ENCODE measurements around the gene CFAP68. TPM values are rescaled to one million over a fixed set of nuclear protein-coding genes. Genes with fewer than 3 reads are reported as not detected.

Gene CFAP68
- total RNA-seq, 1 experiment from 2014 or later, result 49.6 TPM

- H3K9me2 ChIP-seq (ENCODE audit: insufficient read depth), result peaks cover 6% of the 10 kb centered on the region; the same call in 1 of the 2 replicates
- ChIA-PET RAD21 (ENCODE audit: low non-redundant PET in 1 of 2, low total read pairs in 2 of 2, uncharacterized antibody in 2 of 2, unreplicated experiment in 2 of 2) (no interaction called here), POLR2A (no interaction called here), CTCF (no interaction called here)
- intact Hi-C loops (cut with micrococcal nuclease), result no loop called here
- H3K4me1 ChIP-seq (ENCODE audit: control insufficient read depth in 1 of 2, insufficient read depth in 2 of 2, low read length in 2 of 2), result no peaks in the 10 kb centered on the region
- H3K9ac ChIP-seq (ENCODE audit: low read length), result no peak overlapping the region
- H3K4me3 ChIP-seq (replicated peaks in 1 of 2; ENCODE audit: low read depth in 1 of 2, low read length in 2 of 2), result no peak overlapping the region
- H3K79me2 ChIP-seq (ENCODE audit: insufficient read depth, low read length), result no peaks in the 10 kb centered on the region
- no TSS peak for BruUV-seq (replicated peaks)
- H4K20me1 ChIP-seq (ENCODE audit: insufficient read depth), result no peaks in the 10 kb centered on the region
- no peak overlapping the region for H2AFZ ChIP-seq (ENCODE audit: low read depth, low read length, poor library complexity, severe bottlenecking)
- H3K9me3 ChIP-seq (ENCODE audit: control insufficient read depth in 1 of 2, insufficient read depth in 1 of 2, low read depth in 1 of 2, low read length in 2 of 2), result no peaks in the 10 kb centered on the region
- H3K27ac ChIP-seq (ENCODE audit: low read depth, low read length), result no peak overlapping the region
- no peaks in the 10 kb centered on the region for H3K36me3 ChIP-seq (ENCODE audit: control insufficient read depth in 1 of 2, insufficient read depth in 2 of 2, low read length in 2 of 2)
- no peak for TF ChIP-seq CBX3 (IDR thresholded peaks at IDR 0.05; ENCODE audit: low read depth)
- no peak for TF ChIP-seq SP1 (IDR thresholded peaks at IDR 0.05; ENCODE audit: low read depth)
- TF ChIP-seq, protein P1, sequence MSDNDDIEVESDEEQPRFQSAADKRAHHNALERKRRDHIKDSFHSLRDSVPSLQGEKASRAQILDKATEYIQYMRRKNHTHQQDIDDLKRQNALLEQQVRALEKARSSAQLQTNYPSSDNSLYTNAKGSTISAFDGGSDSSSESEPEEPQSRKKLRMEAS (IDR thresholded peaks at IDR 0.05), result no peak
- TF ChIP-seq CTCF (IDR thresholded peaks at IDR 0.05 in 2 of 3, conservative IDR thresholded peaks at IDR 0.05 in 1 of 3; ENCODE audit: borderline replicate concordance in 1 of 3, insufficient read depth in 1 of 3, low read depth in 2 of 3, low read length in 2 of 3), result no peak
- TF ChIP-seq CEBPB (IDR thresholded peaks at IDR 0.05; ENCODE audit: low read depth), result no peak
- no peak for TF ChIP-seq POLR2AphosphoS5 (IDR thresholded peaks at IDR 0.05; ENCODE audit: low read depth, low read length)
- TF ChIP-seq ATF3 (IDR thresholded peaks at IDR 0.05), result no peak
- TF ChIP-seq ZNF274 (IDR thresholded peaks at IDR 0.05; ENCODE audit: low read depth, low read length), result no peak
- TF ChIP-seq SRF (IDR thresholded peaks at IDR 0.05; ENCODE audit: low read depth), result no peak
- TF ChIP-seq TCF7L2 (IDR thresholded peaks at IDR 0.05; ENCODE audit: borderline replicate concordance, extremely low read depth, insufficient read depth, insufficient read length), result no peak
- TF ChIP-seq ZFX (IDR thresholded peaks at IDR 0.05), result no peak
- no peak for TF ChIP-seq JUND (IDR thresholded peaks at IDR 0.05)
- no peak for TF ChIP-seq EZH2 (IDR thresholded peaks at IDR 0.05)
- DNase-seq (ENCODE audit: low read depth, low spot score) (no peak), ATAC-seq (no peak)
- H3K4me2 ChIP-seq (ENCODE audit: low read length), result no peak overlapping the region
- no peaks in the 10 kb centered on the region for H3K27me3 ChIP-seq (ENCODE audit: insufficient read depth, low read length)
These were observed 6.7 kb downstream of the CFAP68 start for GRCh38 chr11:111886032-111886431.
